PC-3 (cell line): Measurements from ENCODE around the gene PHF1.

Experiments used
- CTCF ChIP-seq: fragments of 300-600 bp; sonication (generic); conservative IDR thresholded peaks from 2 replicates; pipeline ENCODE4 v1.5.1; 2017; ENCODE audit warnings: antibody characterized with exemption, low read depth, mild to moderate bottlenecking, low read length
- EZH2 ChIP-seq: fragments of 300-600 bp; sonication (generic); IDR thresholded peaks from one replicate; pipeline ENCODE4 v1.6.1; 2017; ENCODE audit warnings: antibody characterized with exemption, mild to moderate bottlenecking, low read length; ENCODE audit not compliant: unreplicated experiment
- EZH2phosphoT487 ChIP-seq: fragments of 300-600 bp; sonication (generic); IDR thresholded peaks from 2 replicates; pipeline ENCODE4 v1.6.1; 2018; ENCODE audit warnings: mild to moderate bottlenecking, antibody characterized with exemption, low read length, borderline replicate concordance

GRCh38 chr6:33391278-33391921, 19.4 kb upstream of the PHF1 start, which contains the start of gene KIFC1:
- TF ChIP-seq EZH2 (no peak), CTCF (peak; percentile 89), EZH2phosphoT487 (no peak)
